GM18858 (cell line): ENCODE results near the gene NUP93.

Experiments
- ATAC-seq: cut with Tn5 transposase; IDR thresholded peaks from one replicate; pipeline ENCODE4 v1.9.1; 2021; ENCODE audit not compliant: unreplicated experiment

The NUP93 gene

GRCh38 chr16:56729735-56730662, at the start of gene NUP93:
Gene NUP93, plus strand, starts transcription at chr16:56730129. Its CDS starts 18,119 bp downstream, at chr16:56748248.
- ATAC-seq = peak; percentile 53

- ATAC-seq = peak; percentile 83
Observed at GRCh38 chr16:56681939-56682702, 47.8 kb upstream of the NUP93 start, which contains the start of gene MT1X. Gene MT1X, plus strand, starts transcription at chr16:56682470. Its CDS starts 71 bp downstream, at chr16:56682541.

GRCh38 chr16:56682703-56683397, 47.1 kb upstream of the NUP93 start:
- no peak for ATAC-seq

- ATAC-seq = no peak
Observed at GRCh38 chr16:56683424-56684172, 46.3 kb upstream of the NUP93 start.

- no peak for ATAC-seq
Observed at GRCh38 chr16:56684256-56684925, 45.5 kb upstream of the NUP93 start.

GRCh38 chr16:56684926-56685590, 44.9 kb upstream of the NUP93 start:
- no peak for ATAC-seq

GRCh38 chr16:56686758-56687157, 43.2 kb upstream of the NUP93 start:
- no peak for ATAC-seq

- no peak for ATAC-seq
Observed at GRCh38 chr16:56688762-56689161, 41.2 kb upstream of the NUP93 start.

- ATAC-seq = no peak
Observed at GRCh38 chr16:56689171-56689570, 40.8 kb upstream of the NUP93 start.

- ATAC-seq = no peak
Observed at GRCh38 chr16:56690420-56691122, 39.4 kb upstream of the NUP93 start.

GRCh38 chr16:56691885-56692284, 38.0 kb upstream of the NUP93 start:
- ATAC-seq = no peak

- ATAC-seq = no peak
Observed at GRCh38 chr16:56695246-56695645, 34.7 kb upstream of the NUP93 start.

- ATAC-seq = no peak
Observed at GRCh38 chr16:56697456-56698155, 32.3 kb upstream of the NUP93 start.

- ATAC-seq = no peak
Observed at GRCh38 chr16:56700195-56700594, 29.7 kb upstream of the NUP93 start.

GRCh38 chr16:56700631-56701030, 29.3 kb upstream of the NUP93 start:
- ATAC-seq = no peak

GRCh38 chr16:56701534-56701933, 28.4 kb upstream of the NUP93 start:
- ATAC-seq = no peak

- ATAC-seq = no peak
Observed at GRCh38 chr16:56702836-56703235, 27.1 kb upstream of the NUP93 start.
